GM21381 (cell line): ENCODE results near the gene DHX40.
"Not testable (repeated sequence)": the region's sequence is repeated elsewhere in the genome, so short reads cannot be mapped to it uniquely, and the experiment has no call there.

Source experiments
- ATAC-seq: cut with Tn5 transposase; IDR thresholded peaks from one replicate; pipeline ENCODE4 v1.9.1; 2021; ENCODE audit warnings: mild to moderate bottlenecking, moderate library complexity; ENCODE audit not compliant: unreplicated experiment

The DHX40 gene

GRCh38 chr17:59627274-59627673 is 61.9 kb downstream of the DHX40 start:
- no peak for ATAC-seq

GRCh38 chr17:59627770-59628171 is 62.4 kb downstream of the DHX40 start:
- no peak for ATAC-seq

GRCh38 chr17:59629174-59629573 is 63.8 kb downstream of the DHX40 start:
- no peak for ATAC-seq

DNA sequence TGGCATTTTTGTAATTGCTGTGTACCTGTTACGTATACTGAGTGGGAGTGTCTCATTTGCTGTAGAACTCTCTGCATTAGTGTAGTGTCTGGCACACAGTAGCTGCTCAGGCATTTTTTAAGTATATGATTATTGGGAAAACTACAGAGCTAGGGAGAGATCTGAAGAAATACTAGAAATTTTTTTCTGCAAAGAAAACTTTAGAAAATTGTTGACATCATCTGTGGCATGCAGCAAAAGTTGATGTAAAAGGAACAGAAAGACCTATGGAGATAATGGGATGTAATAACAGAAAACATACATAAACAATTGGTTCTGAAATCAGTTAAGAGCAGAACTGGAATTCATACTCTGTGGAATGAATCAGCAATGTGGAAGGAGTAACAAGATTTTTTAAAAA is 65.9 kb downstream of the DHX40 start:
- no peak for ATAC-seq

- ATAC-seq: no peak
These were observed 67.0 kb downstream of the DHX40 start for GRCh38 chr17:59632398-59632797.

DNA sequence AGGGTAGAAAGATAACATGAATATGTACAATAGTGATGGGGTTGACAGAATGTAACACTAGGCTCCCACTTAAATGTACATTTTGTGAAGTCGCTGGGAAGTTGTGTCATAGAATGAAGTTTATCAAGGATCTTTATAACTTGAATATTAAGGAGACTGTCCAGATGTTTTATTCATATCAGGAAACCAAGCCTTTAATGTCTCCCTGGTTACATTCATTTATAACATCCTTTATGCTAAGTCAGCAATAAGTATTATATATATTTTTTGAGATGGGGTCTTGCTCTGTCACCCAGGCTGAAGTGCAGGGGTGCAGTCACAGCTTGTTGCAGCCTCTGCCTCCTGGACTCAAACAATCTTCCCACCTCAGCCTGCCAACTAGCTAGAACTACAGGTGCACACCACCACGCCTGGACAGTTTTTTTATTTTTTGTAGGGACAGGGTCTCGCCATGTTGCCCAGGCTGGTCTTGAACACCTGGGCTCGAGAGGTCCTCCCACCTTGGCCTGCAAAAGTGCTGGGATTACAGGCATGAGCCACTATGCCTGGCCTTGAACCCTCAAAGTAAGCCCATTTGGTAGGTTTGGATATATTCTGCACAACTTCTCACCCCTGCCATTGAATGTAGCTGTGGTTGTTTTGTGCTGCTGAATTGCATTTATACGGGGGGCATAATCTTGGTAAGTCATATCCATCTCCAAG is 68.4 kb downstream of the DHX40 start:
- no peak for ATAC-seq

DNA sequence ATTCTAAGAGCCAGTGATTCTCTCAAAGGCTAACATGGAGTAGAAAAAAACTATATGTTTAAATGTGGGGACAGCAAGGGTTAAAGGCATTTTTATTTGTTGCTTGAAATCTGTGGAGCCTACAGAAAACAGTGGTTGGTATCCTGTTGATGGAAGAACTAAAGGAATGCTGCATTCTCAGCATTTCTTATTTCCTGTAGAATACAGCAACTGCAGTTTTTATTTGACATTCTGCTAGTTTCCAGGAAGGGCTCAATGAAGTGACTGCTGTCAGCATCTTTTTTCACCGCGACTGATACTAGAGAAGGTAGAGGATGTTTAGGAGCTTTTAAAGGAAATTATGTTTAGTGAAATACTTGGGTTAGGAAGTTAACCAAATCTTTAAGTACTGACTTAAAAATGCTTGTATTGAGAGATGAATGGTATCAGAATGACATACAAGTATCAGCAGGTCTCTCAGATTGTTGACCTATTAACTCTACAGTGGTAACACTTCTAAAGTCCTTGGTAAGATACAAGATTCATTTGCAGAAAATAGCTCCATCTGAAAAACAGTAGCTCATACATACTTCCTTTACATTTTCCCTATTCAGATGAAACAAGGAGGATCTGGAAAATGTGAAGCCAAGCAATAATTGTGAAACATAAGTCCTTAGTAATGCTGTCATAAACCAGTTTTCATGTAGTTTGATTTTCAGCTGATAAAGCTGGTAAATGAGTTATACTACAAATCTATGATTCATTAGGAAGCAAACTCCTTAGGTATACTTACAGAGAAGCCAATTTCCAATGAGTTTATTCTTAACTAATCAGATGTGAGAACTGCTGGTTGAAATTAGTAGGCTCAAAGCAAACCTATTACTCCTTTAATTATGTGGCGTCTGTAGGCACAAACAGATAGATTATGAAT is 69.5 kb downstream of the DHX40 start:
- ATAC-seq: no peak

GRCh38 chr17:59637611-59638310 is 72.4 kb downstream of the DHX40 start:
- no peak for ATAC-seq

- no peak for ATAC-seq
These were observed 73.1 kb downstream of the DHX40 start for GRCh38 chr17:59638553-59638952.

- ATAC-seq: peak; percentile 81
These were observed 76.5 kb downstream of the DHX40 start for GRCh38 chr17:59641799-59642484.

- ATAC-seq: no peak
These were observed 77.2 kb downstream of the DHX40 start for GRCh38 chr17:59642565-59642964.

DNA sequence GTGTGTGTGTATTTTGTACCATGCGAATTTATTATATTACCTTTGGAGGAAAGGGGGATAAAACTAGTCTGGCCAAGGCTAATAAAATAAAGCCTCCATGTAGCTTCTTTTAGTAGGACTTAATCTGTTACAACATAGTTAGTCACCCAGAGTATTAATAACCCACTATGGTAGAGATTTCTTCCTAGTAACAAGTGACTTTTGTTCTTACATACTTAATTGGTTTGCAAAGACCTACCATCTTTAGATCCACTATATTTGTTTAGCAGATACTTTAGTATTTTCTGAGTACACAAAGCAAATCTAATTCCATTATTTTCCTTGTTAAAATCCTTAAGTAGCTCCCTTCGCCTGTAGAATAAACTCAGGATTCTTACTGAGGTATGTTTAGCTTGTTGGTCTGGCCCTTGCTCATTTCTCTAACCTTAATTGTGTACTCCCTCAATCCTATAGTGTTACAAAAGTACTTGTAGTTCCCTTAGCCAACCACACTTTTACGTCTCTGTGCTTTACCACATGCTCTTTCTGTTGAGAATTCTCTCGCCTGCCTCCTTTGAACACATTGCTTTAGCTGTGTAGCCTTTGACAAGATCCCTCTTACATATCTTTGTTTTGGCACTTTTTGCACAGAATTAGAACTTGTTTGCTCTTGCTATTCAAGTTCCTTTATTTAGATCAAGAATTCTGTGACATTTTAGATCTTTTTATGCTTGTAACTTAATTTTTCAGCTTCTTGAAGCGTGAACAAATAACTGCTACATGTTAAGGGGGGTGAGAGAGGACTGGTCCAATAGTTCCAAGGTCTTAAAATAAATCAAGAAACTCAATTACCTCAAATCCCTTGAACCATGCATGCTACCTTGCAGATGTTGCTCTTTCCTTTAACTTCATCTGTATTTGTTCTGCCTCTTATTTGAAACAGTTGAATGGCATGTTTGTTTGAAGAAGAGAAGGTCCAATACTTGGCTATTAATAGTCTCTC is 78.0 kb downstream of the DHX40 start:
- no peak for ATAC-seq

DNA sequence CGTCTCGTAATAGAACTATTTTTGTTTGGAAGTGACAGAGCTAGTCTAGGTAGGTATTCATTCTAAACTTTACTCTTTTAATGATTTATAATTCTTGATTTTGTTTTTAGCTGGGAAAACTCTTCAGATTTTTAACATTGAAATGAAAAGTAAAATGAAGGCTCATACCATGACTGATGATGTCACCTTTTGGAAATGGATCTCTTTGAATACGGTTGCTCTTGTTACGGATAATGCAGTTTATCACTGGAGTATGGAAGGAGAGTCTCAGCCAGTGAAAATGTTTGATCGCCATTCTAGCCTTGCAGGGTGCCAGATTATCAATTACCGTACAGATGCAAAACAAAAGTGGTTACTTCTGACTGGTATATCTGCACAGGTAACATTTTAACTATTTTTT is 81.9 kb downstream of the DHX40 start:
- no peak for ATAC-seq

DNA sequence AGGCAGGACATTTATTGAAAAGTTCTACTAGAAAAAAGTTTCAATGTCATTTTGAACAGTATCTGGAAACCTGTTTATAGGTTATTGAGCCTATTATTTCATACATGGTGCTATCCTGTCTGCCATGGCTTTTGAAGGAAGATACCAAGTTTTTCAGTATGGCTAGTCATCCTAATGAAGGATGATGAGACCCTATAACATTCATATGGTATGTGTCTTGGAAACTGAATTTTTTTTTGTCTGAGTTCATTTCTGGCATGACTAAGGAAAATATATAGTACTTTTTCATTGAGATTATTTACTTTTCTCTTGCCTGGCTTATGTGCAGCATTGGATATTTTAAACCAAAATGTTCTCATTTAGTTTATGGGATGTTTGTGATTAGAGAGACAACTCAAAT is 84.5 kb downstream of the DHX40 start:
- ATAC-seq: no peak

GRCh38 chr17:59650642-59651041 is 85.2 kb downstream of the DHX40 start:
- ATAC-seq: no peak

- no peak for ATAC-seq
These were observed 85.9 kb downstream of the DHX40 start for GRCh38 chr17:59651346-59651745.

GRCh38 chr17:59652119-59652518 is 86.7 kb downstream of the DHX40 start:
- ATAC-seq: no peak

GRCh38 chr17:59656624-59657023 is 91.2 kb downstream of the DHX40 start:
- ATAC-seq: not testable (repeated sequence)
